CD4-positive, alpha-beta T cell (primary cell): ENCODE data around the gene OR12D2. TPM values are rescaled to one million over a fixed set of nuclear protein-coding genes. Genes with fewer than 3 reads are reported as not detected.
"Not testable (repeated sequence)": the region's sequence is repeated elsewhere in the genome, so short reads cannot be mapped to it uniquely, and the experiment has no call there.

Source experiments
- ATAC-seq: fragments of 200-7000 bp; cut with Tn5 transposase; one replicate; pipeline ENCODE4 v1.10.0; 2022; ENCODE audit warnings: mild to moderate bottlenecking; ENCODE audit not compliant: poor library complexity
- CTCF ChIA-PET: fragments of 350-600 bp; sonication (Branson Sonifier 250); formaldehyde crosslinking; loops from one replicate; lab custom pipeline; 2021; ENCODE audit warnings: antibody characterized with exemption, inconsistent platforms; lab: Charles Lee
- POLR2A ChIA-PET: fragments of 350-600 bp; sonication (Branson Sonifier 250); formaldehyde crosslinking; loops from one replicate; lab custom pipeline; 2021; ENCODE audit warnings: antibody characterized with exemption, inconsistent platforms; lab: Charles Lee
- DNase-seq, 14 experiments: peaks; one replicate each; pipeline ENCODE4 v3.0.0-alpha.2; 2013 to 2020; ENCODE audit warnings: mixed read lengths in 2 of 14
- H3K27ac ChIP-seq, 2 donors: one replicate each; pipeline versions ENCODE4 v1.5.1 to v1.7.0; 2013; ENCODE audit warnings: low read length in 2 of 2, low read depth in 1 of 2, mild to moderate bottlenecking in 1 of 2
- H3K27me3 ChIP-seq, 2 experiments: 1 replicate in 1 of 2; 2 replicates in 1 of 2; pipeline versions ENCODE4 v1.6.1 to v1.7.0; 2013; ENCODE audit warnings: low read length in 2 of 2, control low read depth in 1 of 2, mild to moderate bottlenecking in 1 of 2, moderate library complexity in 1 of 2; ENCODE audit not compliant: insufficient read depth in 2 of 2, control insufficient read depth in 1 of 2
- H3K36me3 ChIP-seq: one replicate; pipeline ENCODE4 v1.6.1; 2013; ENCODE audit warnings: low read length, control low read depth; ENCODE audit not compliant: insufficient read depth
- H3K4me1 ChIP-seq: one replicate; pipeline ENCODE4 v1.6.1; 2013; ENCODE audit warnings: low read length, control low read depth; ENCODE audit not compliant: insufficient read depth
- H3K4me3 ChIP-seq: one replicate; pipeline ENCODE4 v1.5.1; 2013; ENCODE audit warnings: mild to moderate bottlenecking, low read length, moderate library complexity
- H3K9me3 ChIP-seq, 2 experiments: 1 replicate in 1 of 2; 2 replicates in 1 of 2; pipeline versions ENCODE4 v1.6.1 to v1.7.0; 2013; ENCODE audit warnings: low read length in 2 of 2, mild to moderate bottlenecking in 2 of 2, control low read depth in 1 of 2, moderate library complexity in 1 of 2; ENCODE audit not compliant: control insufficient read depth in 1 of 2, insufficient read depth in 1 of 2
- H3K27ac Mint-ChIP-seq: one replicate; pipeline ENCODE4 v1.8.0; 2020; ENCODE audit warnings: mixed read lengths
- H3K27me3 Mint-ChIP-seq: one replicate; pipeline ENCODE4 v1.8.0; 2021; ENCODE audit warnings: mixed read lengths
- H3K36me3 Mint-ChIP-seq: one replicate; pipeline ENCODE4 v1.8.0; 2021; ENCODE audit warnings: low read depth, mixed read lengths
- H3K4me1 Mint-ChIP-seq: one replicate; pipeline ENCODE4 v1.8.0; 2021; ENCODE audit warnings: low read depth, mixed read lengths
- H3K4me3 Mint-ChIP-seq: one replicate; pipeline ENCODE4 v1.8.0; 2020; ENCODE audit warnings: mild to moderate bottlenecking, mixed read lengths
- H3K9me3 Mint-ChIP-seq: one replicate; pipeline ENCODE4 v1.8.0; 2020; ENCODE audit warnings: mixed read lengths
- intact Hi-C, 2 experiments: fragments of 100-400 bp; cut with DNase I in 1 of 2; cut with micrococcal nuclease in 1 of 2; formaldehyde crosslinking; loops; one replicate each; pipeline versions ENCODE4 v1.15.1 to v1.9.0; 2023 to 2025; cut with DNase I, micrococcal nuclease
- total RNA-seq, 174 experiments: library from RNA in 2 of 174; stranded (reverse) in 2 of 174; gene quantifications; one replicate each; pipeline ENCODE4 v1.2.3 and lab custom pipeline; 2021 to 2026
- TF ChIP-seq, protein P1 (sequence below): fragments of 200-600 bp; IDR thresholded peaks from one replicate; pipeline ENCODE4 v1.8.0; 2022; ENCODE audit warnings: antibody characterized with exemption, mild to moderate bottlenecking

OR12D2 gene
- total RNA-seq, 2 experiments from 2014 or later = not detected

- ChIA-PET POLR2A (no interaction called here), CTCF (no interaction called here)
- no peak within 1 kb of the TSS for H3K4me3 Mint-ChIP-seq
- H3K27ac Mint-ChIP-seq = no peak within 1 kb of the TSS
- no peaks in the 10 kb centered on the region for H3K9me3 Mint-ChIP-seq
- H3K36me3 Mint-ChIP-seq = no peaks in the 10 kb centered on the region
- H3K27me3 Mint-ChIP-seq = peaks cover 85% of the 10 kb centered on the region
- DNase-seq (no peak), ATAC-seq (no peak)
- intact Hi-C loops = no loop called here
- H3K36me3 ChIP-seq = no peaks in the 10 kb centered on the region
- no peaks in the 10 kb centered on the region for H3K4me1 ChIP-seq
- H3K27me3 ChIP-seq = peaks cover 3 to 19% of the 10 kb centered on the region in 2 experiments
- TF ChIP-seq, protein P1, sequence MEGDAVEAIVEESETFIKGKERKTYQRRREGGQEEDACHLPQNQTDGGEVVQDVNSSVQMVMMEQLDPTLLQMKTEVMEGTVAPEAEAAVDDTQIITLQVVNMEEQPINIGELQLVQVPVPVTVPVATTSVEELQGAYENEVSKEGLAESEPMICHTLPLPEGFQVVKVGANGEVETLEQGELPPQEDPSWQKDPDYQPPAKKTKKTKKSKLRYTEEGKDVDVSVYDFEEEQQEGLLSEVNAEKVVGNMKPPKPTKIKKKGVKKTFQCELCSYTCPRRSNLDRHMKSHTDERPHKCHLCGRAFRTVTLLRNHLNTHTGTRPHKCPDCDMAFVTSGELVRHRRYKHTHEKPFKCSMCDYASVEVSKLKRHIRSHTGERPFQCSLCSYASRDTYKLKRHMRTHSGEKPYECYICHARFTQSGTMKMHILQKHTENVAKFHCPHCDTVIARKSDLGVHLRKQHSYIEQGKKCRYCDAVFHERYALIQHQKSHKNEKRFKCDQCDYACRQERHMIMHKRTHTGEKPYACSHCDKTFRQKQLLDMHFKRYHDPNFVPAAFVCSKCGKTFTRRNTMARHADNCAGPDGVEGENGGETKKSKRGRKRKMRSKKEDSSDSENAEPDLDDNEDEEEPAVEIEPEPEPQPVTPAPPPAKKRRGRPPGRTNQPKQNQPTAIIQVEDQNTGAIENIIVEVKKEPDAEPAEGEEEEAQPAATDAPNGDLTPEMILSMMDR = no peak
- H3K4me3 ChIP-seq = no peak within 1 kb of the TSS
- H3K9me3 ChIP-seq = peaks cover 0 to 10% of the 10 kb centered on the region in 2 experiments
- H3K27ac ChIP-seq = no peak within 1 kb of the TSS
- no peaks in the 10 kb centered on the region for H3K4me1 Mint-ChIP-seq
Observed at GRCh38 chr6:29439006-29439405, 43.6 kb downstream of the OR12D2 start, which contains the start of gene OR10C1. Gene OR10C1 (plus strand): TSS chr6:29439306. CDS start chr6:29440016, 710 bp downstream.

DNA sequence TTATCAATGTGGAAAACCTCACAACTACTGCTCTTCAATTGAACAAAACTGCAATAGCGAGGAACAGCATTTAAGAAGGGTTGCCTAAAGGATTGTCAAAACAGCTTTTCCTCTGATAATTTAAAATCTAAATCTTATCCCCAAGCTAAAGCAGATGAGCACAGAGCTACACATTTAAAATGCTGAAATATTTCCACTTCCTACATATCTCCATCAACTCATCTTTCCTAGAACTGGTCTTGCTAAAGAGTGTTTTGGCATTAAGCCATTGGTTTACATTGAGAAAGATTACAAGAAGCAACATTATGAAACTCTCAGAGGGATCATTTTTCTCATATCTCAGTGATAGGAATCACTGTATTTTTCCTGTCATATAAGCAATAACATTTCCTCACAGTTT lies 47.3 kb downstream of the OR12D2 start:
- no peak overlapping the region for H3K4me3 ChIP-seq
- no peaks in the 10 kb centered on the region for H3K36me3 ChIP-seq
- peaks cover 9 to 27% of the 10 kb centered on the region in 2 experiments for H3K27me3 ChIP-seq
- Mint-ChIP-seq H3K4me1 (no peaks in the 10 kb centered on the region), H3K27me3 (peaks cover 88% of the 10 kb centered on the region), H3K4me3 (no peak overlapping the region), H3K27ac (no peak overlapping the region), H3K36me3 (no peaks in the 10 kb centered on the region), H3K9me3 (peaks cover 8% of the 10 kb centered on the region)
- H3K4me1 ChIP-seq = no peaks in the 10 kb centered on the region
- DNase-seq (no peak), ATAC-seq (no peak)
- peaks cover 0 to 6% of the 10 kb centered on the region in 2 experiments for H3K9me3 ChIP-seq
- TF ChIP-seq, protein P1 = no peak
- no peak overlapping the region for H3K27ac ChIP-seq
- ChIA-PET CTCF (no interaction called here), POLR2A (no interaction called here)
- intact Hi-C loops = no loop called here

- DNase-seq, H3K4me1 ChIP-seq, H3K36me3 ChIP-seq, H3K27ac ChIP-seq, H3K4me3 Mint-ChIP-seq, ATAC-seq, H3K27ac Mint-ChIP-seq, H3K9me3 Mint-ChIP-seq, H3K4me1 Mint-ChIP-seq, H3K4me3 ChIP-seq, H3K36me3 Mint-ChIP-seq, intact Hi-C loops, POLR2A ChIA-PET: not testable (repeated sequence)
- CTCF ChIA-PET = interaction anchor here (0.6 kb wide), 1 partner anchor 727 kb away, joined by 3 read pairs; no protein-coding TSS in a partner anchor
- peaks cover 90% of the 10 kb centered on the region for H3K27me3 Mint-ChIP-seq
- peaks cover 9 to 30% of the 10 kb centered on the region in 2 experiments for H3K27me3 ChIP-seq
- peaks cover 0 to 11% of the 10 kb centered on the region in 2 experiments for H3K9me3 ChIP-seq
Observed at GRCh38 chr6:29444031-29444430, 48.6 kb downstream of the OR12D2 start.

Other genes with a start within 250 kb of the OR12D2 start
- gene OR2J2, start 224.7 kb upstream of the OR12D2 start, total RNA-seq = not detected
- not detected for gene OR14J1, start 93.9 kb upstream of the OR12D2 start, total RNA-seq
- not detected for gene OR5V1, start 26.8 kb upstream of the OR12D2 start, total RNA-seq
- not detected for gene OR12D3, start 20.3 kb upstream of the OR12D2 start, total RNA-seq
- not detected for gene OR12D1, start 19.3 kb downstream of the OR12D2 start, total RNA-seq
- gene OR10C1, start 43.7 kb downstream of the OR12D2 start, total RNA-seq = not detected
- gene OR11A1, start 61.4 kb downstream of the OR12D2 start, total RNA-seq = not detected
- gene OR2H1, start 61.5 kb downstream of the OR12D2 start, total RNA-seq = not detected
- not detected for gene MAS1L, start 92.3 kb downstream of the OR12D2 start, total RNA-seq
- gene UBD, start 164.1 kb downstream of the OR12D2 start, total RNA-seq = not detected
- gene OR2H2, start 189.5 kb downstream of the OR12D2 start, total RNA-seq = not detected
- 10 to 100 TPM; 78.4 to 79.9 TPM for gene GABBR1, start 237.6 kb downstream of the OR12D2 start, total RNA-seq